B cell (primary cell): ENCODE results near the gene CCDC137. TPM values are rescaled to one million over a fixed set of nuclear protein-coding genes. Genes with fewer than 3 reads are reported as not detected.

Source experiments
- ATAC-seq: fragments of 200-7000 bp; cut with Tn5 transposase; one replicate; pipeline ENCODE4 v1.10.0; 2021; ENCODE audit warnings: low read depth, mild to moderate bottlenecking, moderate number of reproducible peaks, moderate library complexity
- CTCF ChIA-PET: fragments of 350-600 bp; sonication (Branson Sonifier 250); formaldehyde crosslinking; loops from one replicate; lab custom pipeline; 2021; ENCODE audit warnings: antibody characterized with exemption, inconsistent platforms; lab: Charles Lee
- POLR2A ChIA-PET: fragments of 350-600 bp; sonication (Branson Sonifier 250); formaldehyde crosslinking; loops from one replicate; lab custom pipeline; 2021; ENCODE audit warnings: antibody characterized with exemption; lab: Charles Lee
- DNase-seq: peaks from one replicate; pipeline ENCODE4 v3.0.0; 2013
- H2AFZ ChIP-seq: 2 replicates; pipeline ENCODE4 v1.6.1; 2012; ENCODE audit warnings: mild to moderate bottlenecking, low read depth, low read length; ENCODE audit not compliant: insufficient read depth, poor library complexity, severe bottlenecking
- H3K27ac ChIP-seq, 2 donors: 1 replicate in 1 of 2; 2 replicates in 1 of 2; pipeline ENCODE4 v1.5.1; 2012 to 2013; ENCODE audit warnings: low read length in 2 of 2, mild to moderate bottlenecking in 2 of 2, moderate library complexity in 1 of 2
- H3K27me3 ChIP-seq, 4 experiments: fragments of 200-600 bp in 1 of 4; sonication (generic) in 1 of 4; replicated peaks in 1 of 4; 1 replicate in 2 of 4; 2 replicates in 2 of 4; pipeline versions ENCODE4 v1.6.1 to v1.7.0; 2013 to 2016; ENCODE audit warnings: low read length in 3 of 4, mild to moderate bottlenecking in 2 of 4, mixed read lengths in 1 of 4, moderate library complexity in 1 of 4; ENCODE audit not compliant: insufficient read depth in 4 of 4, control insufficient read depth in 3 of 4; ENCODE audit errors: control extremely low read depth in 1 of 4
- H3K36me3 ChIP-seq, 2 experiments: replicated peaks in 1 of 2; 1 replicate in 1 of 2; 2 replicates in 1 of 2; pipeline versions ENCODE4 v1.6.1 to v1.7.1; 2013; ENCODE audit warnings: low read length in 1 of 2; ENCODE audit not compliant: insufficient read depth in 2 of 2, control insufficient read depth in 1 of 2; ENCODE audit errors: control extremely low read depth in 1 of 2, extremely low read depth in 1 of 2
- H3K4me1 ChIP-seq, 2 donors: fragments of 200-600 bp in 1 of 2; sonication (generic) in 1 of 2; 1 replicate in 1 of 2; 2 replicates in 1 of 2; pipeline versions ENCODE4 v1.5.1 to v1.6.1; 2013 to 2017; ENCODE audit warnings: low read length in 2 of 2; ENCODE audit not compliant: control insufficient read depth in 2 of 2, insufficient read depth in 2 of 2
- H3K4me2 ChIP-seq: replicated peaks from 2 replicates; pipeline ENCODE3; 2012; ENCODE audit warnings: mild to moderate bottlenecking, low read depth, low read length; ENCODE audit not compliant: poor library complexity, severe bottlenecking
- H3K4me3 ChIP-seq, 5 experiments: fragments of 200-600 bp in 1 of 5; sonication (generic) in 1 of 5; 1 replicate in 3 of 5; 2 replicates in 2 of 5; pipeline versions ENCODE4 v1.5.1 to v1.7.0; 2011 to 2016; ENCODE audit warnings: low read length in 4 of 5, mild to moderate bottlenecking in 4 of 5, low read depth in 2 of 5, control low read depth in 1 of 5, moderate library complexity in 1 of 5; ENCODE audit not compliant: insufficient read depth in 1 of 5; ENCODE audit errors: control extremely low read depth in 1 of 5, extremely low read depth in 1 of 5
- H3K79me2 ChIP-seq: fragments of 200-600 bp; sonication (generic); one replicate; pipeline ENCODE4 v1.6.0; 2016; ENCODE audit warnings: low read length; ENCODE audit not compliant: control insufficient read depth, insufficient read depth
- H3K9ac ChIP-seq: fragments of 200-600 bp; sonication (generic); 2 replicates; pipeline ENCODE4 v1.6.1; 2017; ENCODE audit warnings: mild to moderate bottlenecking, low read length, moderate library complexity
- H3K9me3 ChIP-seq, 3 donors: one replicate each; pipeline versions ENCODE4 v1.6.1 to v1.7.1; 2013; ENCODE audit warnings: low read length in 2 of 3; ENCODE audit not compliant: control insufficient read depth in 2 of 3, insufficient read depth in 1 of 3; ENCODE audit errors: control extremely low read depth in 1 of 3
- H4K20me1 ChIP-seq: 2 replicates; pipeline ENCODE4 v1.6.0; 2012; ENCODE audit warnings: mild to moderate bottlenecking, low read length; ENCODE audit not compliant: insufficient read depth, control insufficient read depth, poor library complexity, severe bottlenecking
- H3K27ac Mint-ChIP-seq: one replicate; pipeline ENCODE4 v1.8.0; 2021; ENCODE audit warnings: mixed read lengths
- H3K27me3 Mint-ChIP-seq: one replicate; pipeline ENCODE4 v1.8.0; 2021; ENCODE audit warnings: mixed read lengths
- H3K4me1 Mint-ChIP-seq: one replicate; pipeline ENCODE4 v1.8.0; 2021; ENCODE audit warnings: mixed read lengths
- H3K4me3 Mint-ChIP-seq: one replicate; pipeline ENCODE4 v1.8.0; 2021; ENCODE audit warnings: mixed read lengths
- H3K9me3 Mint-ChIP-seq: one replicate; pipeline ENCODE4 v1.8.0; 2022; ENCODE audit warnings: mixed read lengths; ENCODE audit not compliant: insufficient read depth
- CTCF ChIP-seq: fragments of 200-600 bp; IDR thresholded peaks from one replicate; pipeline ENCODE4 v1.8.0; 2022; ENCODE audit warnings: antibody characterized with exemption, mild to moderate bottlenecking
- EZH2 ChIP-seq: IDR thresholded peaks from 2 replicates; pipeline ENCODE4 v1.6.1; 2012; ENCODE audit warnings: borderline replicate concordance, low read depth, mild to moderate bottlenecking, moderate library complexity, low read length; ENCODE audit not compliant: insufficient read depth, poor library complexity, severe bottlenecking
- WGBS: methylation state at CpG from one replicate; pipeline ENCODE4 v1.1.5; 2013; ENCODE audit warnings: missing lambda C conversion rate; ENCODE audit not compliant: insufficient coverage; 5-methylcytosine and 5-hydroxymethylcytosine counted together
- intact Hi-C: fragments of 100-400 bp; cut with micrococcal nuclease; formaldehyde crosslinking; loops from one replicate; pipeline ENCODE4 v1.10.0; 2022
- polyA plus RNA-seq: library from polyadenylated mRNA; depleted of rRNA; stranded (reverse); fragments of >200 nt; gene quantifications from 2 replicates; pipeline ENCODE4 v1.2.3, GENCODE V29; 2012
- total RNA-seq, 2 donors: library from RNA; stranded (reverse); fragments of 120-200 nt in 1 of 2; gene quantifications; 1 replicate in 1 of 2; 2 replicates in 1 of 2; pipeline versions ENCODE4 v1.2.3 to v1.2.4, GENCODE V29; 2013 to 2022

CCDC137 gene
- total and polyA plus RNA-seq, 2 donors (not counting 1 experiment from before 2014, with no cell fraction given): 18.8 to 36.0 TPM

GRCh38 chr17:81683208-81683583 lies 16.7 kb downstream of the CCDC137 start:
- DNase-seq (no peak), ATAC-seq (peak; percentile 16)
- Mint-ChIP-seq H3K4me3 (peak overlapping the region; percentile 91), H3K4me1 (peaks cover 33% of the 10 kb centered on the region), H3K27ac (peak overlapping the region; percentile 95), H3K27me3 (no peaks in the 10 kb centered on the region), H3K9me3 (no peaks in the 10 kb centered on the region)
- H3K4me2 ChIP-seq: peak overlapping the region; percentile 90
- WGBS: 1% methylated on average over 37 of the region's 37 CpGs
- H3K9me3 ChIP-seq: no peaks in the 10 kb centered on the region
- peaks cover 22 to 25% of the 10 kb centered on the region in 2 donors for H3K4me1 ChIP-seq
- H3K36me3 ChIP-seq: peaks cover 0 to 22% of the 10 kb centered on the region in 2 experiments
- H3K79me2 ChIP-seq: peaks cover 72% of the 10 kb centered on the region
- H3K4me3 ChIP-seq: peak overlapping the region; percentile 41 to 94 (median 93)
- TF ChIP-seq CTCF (no peak), EZH2 (no peak)
- no peaks in the 10 kb centered on the region for H3K27me3 ChIP-seq
- intact Hi-C loops: loop anchor here (1.0 to 2.0 kb wide), 5 partner anchors 17 to 208 kb away; partner anchors contain the start of genes ALYREF, ANAPC11, CCDC137 and MRPL12
- H2AFZ ChIP-seq: peak overlapping the region; percentile 88
- ChIA-PET CTCF (interaction anchor here (0.5 to 1.5 kb wide), 7 partner anchors 9 to 243 kb away, joined by 3 to 5 read pairs (median 3); partner anchors contain the start of genes CCDC137 and OXLD1), POLR2A (interaction anchor here (0.7 to 2.1 kb wide), 8 partner anchors 14 to 244 kb away, joined by 3 to 10 read pairs (median 4); partner anchors contain the start of genes ALYREF, CCDC137, FAAP100 and MRPL12)
- H4K20me1 ChIP-seq: peaks cover 41% of the 10 kb centered on the region
- peak overlapping the region; percentile 53 to 83 for H3K27ac ChIP-seq
- peak overlapping the region; percentile 92 for H3K9ac ChIP-seq
